HL-60 (cell line): ENCODE measurements around the gene MS4A4A.
A peak's percentile ranks its signal among the peaks of the same experiment; 100 is the strongest.

ENCODE experiments used
- DNase-seq, 2 experiments: peaks; one replicate each; pipeline ENCODE4 v3.0.0-alpha.2; 2010 to 2020; ENCODE audit warnings: low read depth in 1 of 2, low spot score in 1 of 2
- H3K27ac ChIP-seq: fragments of 250-450 bp; sonication (Bioruptor Pico); replicated peaks from 2 replicates; pipeline ENCODE4 v1.5.1; 2020; ENCODE audit warnings: mild to moderate bottlenecking, moderate library complexity
- H3K27me3 ChIP-seq: fragments of 250-450 bp; sonication (Bioruptor Pico); 2 replicates; pipeline ENCODE4 v1.5.1; 2021; ENCODE audit warnings: mild to moderate bottlenecking, moderate library complexity; ENCODE audit not compliant: insufficient read depth, poor library complexity, severe bottlenecking
- H3K4me3 ChIP-seq: replicated peaks from 2 replicates; pipeline ENCODE4 v1.5.1; 2011; ENCODE audit warnings: mild to moderate bottlenecking, control low read depth, low read length; ENCODE audit not compliant: insufficient read depth
- GABPA ChIP-seq: IDR thresholded peaks from 2 replicates; pipeline ENCODE4 v1.6.1; 2012; ENCODE audit warnings: low read depth
- POLR2AphosphoS5 ChIP-seq: IDR thresholded peaks from 2 replicates; pipeline ENCODE4 v1.6.1; 2012; ENCODE audit warnings: low read depth
- SPI1 ChIP-seq: IDR thresholded peaks from 2 replicates; pipeline ENCODE4 v1.6.1; 2012; ENCODE audit warnings: low read depth, mild to moderate bottlenecking, borderline replicate concordance
- TF ChIP-seq, protein P1 (sequence below): IDR thresholded peaks from one replicate; pipeline ENCODE4 v1.5.1; 2011; ENCODE audit warnings: low read length, control low read depth, inconsistent platforms; ENCODE audit not compliant: insufficient read depth
- TF ChIP-seq, protein P2 (sequence below): IDR thresholded peaks from 2 replicates; pipeline ENCODE4 v1.6.1; 2012; ENCODE audit warnings: low read depth; ENCODE audit not compliant: insufficient replicate concordance

MS4A4A gene

DNA sequence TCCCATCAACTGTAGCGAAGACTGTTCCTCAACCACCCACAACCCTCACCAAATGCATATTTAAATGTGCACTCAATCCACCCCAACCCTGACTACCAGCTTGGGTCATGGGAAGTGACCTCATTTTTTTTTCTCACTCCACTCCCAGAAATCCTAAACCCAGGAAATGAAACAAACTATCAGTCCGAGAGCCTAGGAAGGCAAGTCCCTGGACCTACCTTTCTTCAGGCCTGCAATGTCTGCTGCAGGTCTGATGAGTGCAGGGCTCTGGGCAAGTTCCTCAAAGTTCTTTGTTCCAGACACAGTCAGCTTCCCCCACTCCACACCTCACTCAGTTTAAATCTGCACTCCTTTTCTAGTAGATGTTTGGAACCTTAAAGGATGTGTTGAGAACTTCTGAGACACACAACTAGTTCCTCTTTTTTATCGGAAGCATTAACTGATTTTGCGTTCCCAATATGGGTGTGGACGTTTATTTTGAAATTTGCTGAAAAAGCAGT is 37.7 kb upstream of the MS4A4A start, which contains the start of gene MS4A4E:
TSS of gene MS4A4E (minus strand) at position 398 of the 500 bp plus-strand sequence. CDS start 13,082 bp downstream, outside the sequence.
- Histone ChIP-seq H3K4me3 (peak within 1 kb of the TSS; percentile 15; the same call in 1 of the 2 replicates), H3K27ac (peak within 1 kb of the TSS; percentile 31), H3K27me3 (no peaks in the 10 kb centered on the region)
- no peak for TF ChIP-seq POLR2AphosphoS5
- TF ChIP-seq GABPA, result no peak
- TF ChIP-seq, protein P1, sequence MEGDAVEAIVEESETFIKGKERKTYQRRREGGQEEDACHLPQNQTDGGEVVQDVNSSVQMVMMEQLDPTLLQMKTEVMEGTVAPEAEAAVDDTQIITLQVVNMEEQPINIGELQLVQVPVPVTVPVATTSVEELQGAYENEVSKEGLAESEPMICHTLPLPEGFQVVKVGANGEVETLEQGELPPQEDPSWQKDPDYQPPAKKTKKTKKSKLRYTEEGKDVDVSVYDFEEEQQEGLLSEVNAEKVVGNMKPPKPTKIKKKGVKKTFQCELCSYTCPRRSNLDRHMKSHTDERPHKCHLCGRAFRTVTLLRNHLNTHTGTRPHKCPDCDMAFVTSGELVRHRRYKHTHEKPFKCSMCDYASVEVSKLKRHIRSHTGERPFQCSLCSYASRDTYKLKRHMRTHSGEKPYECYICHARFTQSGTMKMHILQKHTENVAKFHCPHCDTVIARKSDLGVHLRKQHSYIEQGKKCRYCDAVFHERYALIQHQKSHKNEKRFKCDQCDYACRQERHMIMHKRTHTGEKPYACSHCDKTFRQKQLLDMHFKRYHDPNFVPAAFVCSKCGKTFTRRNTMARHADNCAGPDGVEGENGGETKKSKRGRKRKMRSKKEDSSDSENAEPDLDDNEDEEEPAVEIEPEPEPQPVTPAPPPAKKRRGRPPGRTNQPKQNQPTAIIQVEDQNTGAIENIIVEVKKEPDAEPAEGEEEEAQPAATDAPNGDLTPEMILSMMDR, result no peak
- TF ChIP-seq, protein P2, sequence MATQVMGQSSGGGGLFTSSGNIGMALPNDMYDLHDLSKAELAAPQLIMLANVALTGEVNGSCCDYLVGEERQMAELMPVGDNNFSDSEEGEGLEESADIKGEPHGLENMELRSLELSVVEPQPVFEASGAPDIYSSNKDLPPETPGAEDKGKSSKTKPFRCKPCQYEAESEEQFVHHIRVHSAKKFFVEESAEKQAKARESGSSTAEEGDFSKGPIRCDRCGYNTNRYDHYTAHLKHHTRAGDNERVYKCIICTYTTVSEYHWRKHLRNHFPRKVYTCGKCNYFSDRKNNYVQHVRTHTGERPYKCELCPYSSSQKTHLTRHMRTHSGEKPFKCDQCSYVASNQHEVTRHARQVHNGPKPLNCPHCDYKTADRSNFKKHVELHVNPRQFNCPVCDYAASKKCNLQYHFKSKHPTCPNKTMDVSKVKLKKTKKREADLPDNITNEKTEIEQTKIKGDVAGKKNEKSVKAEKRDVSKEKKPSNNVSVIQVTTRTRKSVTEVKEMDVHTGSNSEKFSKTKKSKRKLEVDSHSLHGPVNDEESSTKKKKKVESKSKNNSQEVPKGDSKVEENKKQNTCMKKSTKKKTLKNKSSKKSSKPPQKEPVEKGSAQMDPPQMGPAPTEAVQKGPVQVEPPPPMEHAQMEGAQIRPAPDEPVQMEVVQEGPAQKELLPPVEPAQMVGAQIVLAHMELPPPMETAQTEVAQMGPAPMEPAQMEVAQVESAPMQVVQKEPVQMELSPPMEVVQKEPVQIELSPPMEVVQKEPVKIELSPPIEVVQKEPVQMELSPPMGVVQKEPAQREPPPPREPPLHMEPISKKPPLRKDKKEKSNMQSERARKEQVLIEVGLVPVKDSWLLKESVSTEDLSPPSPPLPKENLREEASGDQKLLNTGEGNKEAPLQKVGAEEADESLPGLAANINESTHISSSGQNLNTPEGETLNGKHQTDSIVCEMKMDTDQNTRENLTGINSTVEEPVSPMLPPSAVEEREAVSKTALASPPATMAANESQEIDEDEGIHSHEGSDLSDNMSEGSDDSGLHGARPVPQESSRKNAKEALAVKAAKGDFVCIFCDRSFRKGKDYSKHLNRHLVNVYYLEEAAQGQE, result no peak
- TF ChIP-seq SPI1, result no peak
- peak; percentile 63 to 70 for DNase-seq

DNA sequence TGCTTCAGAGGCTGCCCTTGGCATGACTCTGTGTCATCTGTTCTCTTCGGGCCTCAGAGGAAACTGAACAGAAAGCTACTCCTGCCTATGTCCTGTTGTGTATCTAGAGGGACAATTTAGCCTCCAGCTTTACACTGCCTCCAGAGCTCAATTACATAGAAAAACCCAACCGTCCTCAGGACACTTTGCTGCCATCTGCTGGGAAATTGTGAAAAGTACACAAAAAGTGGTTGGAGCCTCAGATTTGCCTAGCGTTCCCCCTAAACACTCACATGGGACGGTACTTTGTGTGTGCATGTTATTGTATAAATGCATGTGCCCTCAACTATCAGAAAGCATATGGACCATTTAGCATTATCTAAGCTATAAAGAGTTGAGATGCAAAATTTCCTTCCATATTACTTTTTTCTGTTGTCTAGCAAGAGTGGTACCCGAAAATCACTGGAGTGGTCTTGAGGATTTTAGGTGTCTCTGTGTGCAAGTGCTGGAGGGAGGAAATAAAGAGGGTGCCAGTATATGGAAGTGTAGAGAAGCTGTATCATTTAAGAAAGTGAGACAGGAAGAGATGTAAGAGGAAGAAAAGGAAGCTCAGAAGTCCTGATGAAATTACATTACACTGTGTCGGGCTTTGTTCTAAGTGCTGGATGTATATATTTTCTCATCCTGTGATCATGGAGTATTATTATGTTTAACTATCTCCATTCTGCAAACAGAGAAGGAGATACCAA is 28.8 kb upstream of the MS4A4A start:
- peak in 1 of 2 experiments; percentile 48 for DNase-seq
- TF ChIP-seq POLR2AphosphoS5, result no peak
- TF ChIP-seq SPI1, result no peak
- TF ChIP-seq, protein P1, result no peak
- TF ChIP-seq, protein P2, result no peak
- no peak for TF ChIP-seq GABPA
- Histone ChIP-seq H3K4me3 (no peak overlapping the region), H3K27me3 (no peaks in the 10 kb centered on the region), H3K27ac (no peak overlapping the region)

DNA sequence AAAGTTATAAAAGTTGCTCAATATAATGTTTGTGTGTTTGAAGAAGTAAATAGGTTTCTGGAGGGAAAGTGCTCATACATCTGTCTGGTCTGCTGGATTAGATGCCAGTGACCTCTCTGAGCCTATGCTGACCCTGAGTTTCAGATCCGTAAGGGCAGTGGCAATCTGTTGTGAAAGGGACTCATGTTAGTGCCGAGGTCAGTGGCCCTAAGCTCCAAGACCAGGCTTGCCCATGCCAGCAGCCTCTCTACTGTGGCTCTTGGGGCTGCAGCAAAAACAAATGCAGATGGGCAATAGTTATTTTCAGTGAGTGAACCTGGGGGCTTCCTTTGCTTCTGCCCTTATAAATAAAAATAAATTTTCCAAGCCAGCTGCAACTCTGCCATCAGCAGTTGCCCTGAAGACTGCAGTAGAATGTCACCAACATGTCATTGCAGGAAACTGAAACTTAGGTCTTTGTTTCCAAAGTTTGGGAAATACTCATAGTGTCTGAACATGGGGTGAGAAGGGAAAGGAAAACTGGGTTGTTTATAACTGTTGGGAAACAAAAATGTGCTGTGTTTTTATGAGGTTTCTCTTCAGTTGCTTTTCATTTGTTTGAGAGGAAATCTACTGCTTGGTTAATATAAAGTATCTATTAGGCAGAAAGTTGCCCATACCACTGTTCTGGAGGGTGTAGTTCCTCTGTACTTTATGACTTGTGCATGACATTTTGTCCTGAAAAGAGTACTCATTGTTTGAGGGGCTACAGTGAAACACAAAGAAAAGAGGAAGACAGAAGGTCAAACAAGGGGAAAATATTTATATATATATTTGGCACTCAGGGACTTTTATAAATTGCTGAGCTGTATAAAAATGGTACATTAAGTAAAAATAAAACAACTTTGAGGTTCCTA is 28.0 kb upstream of the MS4A4A start:
- no peak overlapping the region for H3K4me3 ChIP-seq
- no peak for DNase-seq
- no peaks in the 10 kb centered on the region for H3K27me3 ChIP-seq
- TF ChIP-seq POLR2AphosphoS5 (no peak), SPI1 (no peak), GABPA (no peak)
- TF ChIP-seq, protein P2, result no peak
- no peak overlapping the region for H3K27ac ChIP-seq
